Neural cell (in vitro differentiated cells): Measurements from ENCODE around the gene TLE7. TPM values are rescaled to one million over a fixed set of nuclear protein-coding genes. Genes with fewer than 3 reads are reported as not detected.

Experiments
- H2AFZ ChIP-seq: fragments of 200-600, 300-800 bp; sonication (generic), shearing (Covaris generic); 2 replicates; pipeline ENCODE4 v1.6.0; 2014; ENCODE audit warnings: low read depth, mild to moderate bottlenecking, antibody characterized with exemption, low read length, moderate library complexity
- H3F3A ChIP-seq: fragments of 200-600 bp; shearing (Covaris generic); 2 replicates; pipeline ENCODE4 v1.6.1; 2016; ENCODE audit warnings: mild to moderate bottlenecking, moderate library complexity, mixed read lengths, antibody characterized with exemption, low read length; ENCODE audit not compliant: insufficient read depth, poor library complexity, severe bottlenecking
- H3K27ac ChIP-seq: fragments of 200-600, 300-800 bp; sonication (generic), shearing (Covaris generic); 2 replicates; pipeline ENCODE4 v1.5.1; 2014; ENCODE audit warnings: mild to moderate bottlenecking, low read length, moderate library complexity
- H3K27me3 ChIP-seq: fragments of 300-800, 200-600 bp; sonication (generic), shearing (Covaris generic); 2 replicates; pipeline ENCODE4 v1.6.0; 2014; ENCODE audit warnings: mild to moderate bottlenecking, low read depth, low read length, moderate library complexity; ENCODE audit not compliant: insufficient read depth
- H3K36me3 ChIP-seq: fragments of 300-800, 200-600 bp; sonication (generic), shearing (Covaris generic); 2 replicates; pipeline ENCODE4 v1.5.1; 2014; ENCODE audit warnings: mild to moderate bottlenecking, antibody characterized with exemption, low read length, moderate library complexity; ENCODE audit not compliant: insufficient read depth
- H3K4me2 ChIP-seq: fragments of 300-800, 200-600 bp; sonication (generic), shearing (Covaris generic); 2 replicates; pipeline ENCODE4 v1.6.0; 2014; ENCODE audit warnings: mild to moderate bottlenecking, low read length
- H3K4me3 ChIP-seq: fragments of 300-800, 200-600 bp; sonication (generic), shearing (Covaris generic); 2 replicates; pipeline ENCODE4 v1.5.1; 2014; ENCODE audit warnings: mild to moderate bottlenecking, low read length, moderate library complexity
- H3K79me2 ChIP-seq: fragments of 200-600 bp; shearing (Covaris generic); replicated peaks from 2 replicates; pipeline ENCODE4 v1.6.0; 2014; ENCODE audit warnings: mild to moderate bottlenecking, low read length, moderate library complexity; ENCODE audit not compliant: insufficient read depth
- H3K9ac ChIP-seq: fragments of 300-800, 200-600 bp; sonication (generic), shearing (Covaris generic); 2 replicates; pipeline ENCODE4 v1.6.1; 2016; ENCODE audit warnings: mild to moderate bottlenecking, low read length, mixed read lengths
- H3K9me2 ChIP-seq: fragments of 200-600 bp; shearing (Covaris generic); 2 replicates; pipeline ENCODE4 v1.6.1; 2016; ENCODE audit warnings: mild to moderate bottlenecking, low read length, mixed read lengths; ENCODE audit not compliant: insufficient read depth
- H3K9me3 ChIP-seq: fragments of 200-600, 300-800 bp; sonication (generic), shearing (Covaris generic); 2 replicates; pipeline ENCODE4 v1.6.1; 2016; ENCODE audit warnings: mild to moderate bottlenecking, mixed run types, low read length, moderate library complexity, mixed read lengths
- H4K20me1 ChIP-seq: fragments of 200-600 bp; shearing (Covaris generic); 2 replicates; pipeline ENCODE4 v1.6.1; 2016; ENCODE audit warnings: mild to moderate bottlenecking, mixed run types; ENCODE audit not compliant: insufficient read depth
- EP300 ChIP-seq: fragments of 450-650 bp; conservative IDR thresholded peaks from 2 replicates; pipeline ENCODE4 v1.6.1; 2014; ENCODE audit warnings: antibody characterized with exemption, mild to moderate bottlenecking, moderate library complexity; ENCODE audit not compliant: poor library complexity, severe bottlenecking
- EZH2 ChIP-seq: fragments of 200-600, 300-800 bp; shearing (Covaris generic), sonication (generic); IDR thresholded peaks from 2 replicates; pipeline ENCODE4 v1.6.1; 2014; ENCODE audit warnings: antibody characterized with exemption, low read length, borderline replicate concordance, mild to moderate bottlenecking; ENCODE audit not compliant: insufficient read depth, poor library complexity, severe bottlenecking
- MXI1 ChIP-seq: fragments of 450-650 bp; conservative IDR thresholded peaks from 2 replicates; pipeline ENCODE4 v1.6.1; 2014; ENCODE audit warnings: antibody characterized with exemption, mild to moderate bottlenecking; ENCODE audit not compliant: poor library complexity, severe bottlenecking
- POLR2AphosphoS5 ChIP-seq: IDR thresholded peaks from 2 replicates; pipeline ENCODE4 v1.6.1; 2012
- RAD21 ChIP-seq: fragments of 450-650 bp; conservative IDR thresholded peaks from 2 replicates; pipeline ENCODE4 v1.6.1; 2014; ENCODE audit warnings: antibody characterized with exemption, mild to moderate bottlenecking, moderate library complexity
- SMC3 ChIP-seq: fragments of 450-650 bp; conservative IDR thresholded peaks from 2 replicates; pipeline ENCODE4 v1.6.1; 2014; ENCODE audit warnings: antibody characterized with exemption, mild to moderate bottlenecking, moderate library complexity; ENCODE audit not compliant: poor library complexity
- TAF1 ChIP-seq: IDR thresholded peaks from 2 replicates; pipeline ENCODE4 v1.6.1; 2012; ENCODE audit warnings: low read depth
- polyA plus RNA-seq: library from polyadenylated mRNA; depleted of rRNA; stranded (reverse); fragments of >200 nt; gene quantifications from 2 replicates; pipeline ENCODE4 v1.2.3, GENCODE V29; 2014
- TF ChIP-seq, protein P1 (sequence below): IDR thresholded peaks from 2 replicates; pipeline ENCODE4 v1.6.1; 2012; ENCODE audit warnings: borderline replicate concordance
- TF ChIP-seq, protein P2 (sequence below): fragments of 450-650 bp; IDR thresholded peaks from 2 replicates; pipeline ENCODE4 v1.5.1; 2014; ENCODE audit warnings: antibody characterized with exemption, mild to moderate bottlenecking, moderate library complexity; ENCODE audit not compliant: poor library complexity, severe bottlenecking

TLE7 gene
- polyA plus RNA-seq, 1 donor from 2014 or later: not detected

DNA sequence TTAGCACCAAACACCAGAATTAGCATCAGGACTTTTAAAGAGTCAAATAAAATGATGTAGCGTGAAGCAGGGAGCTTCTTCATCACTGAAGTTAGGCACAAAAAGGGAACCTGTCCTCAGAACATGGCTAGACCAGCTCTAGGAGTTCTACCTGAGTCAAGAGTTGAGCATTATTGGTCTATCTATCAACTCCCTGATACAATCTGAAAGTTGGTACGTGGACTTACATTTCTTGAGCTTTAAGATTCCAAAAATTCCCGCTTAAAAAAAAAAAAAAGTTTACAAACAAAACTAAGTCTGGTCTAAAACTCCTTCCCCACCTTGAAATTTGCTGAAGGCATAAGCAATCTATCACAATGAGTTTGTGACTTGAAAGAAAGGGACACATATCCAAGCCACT lies 12.3 kb downstream of the TLE7 start (continued):
- no peak for TF ChIP-seq RAD21

DNA sequence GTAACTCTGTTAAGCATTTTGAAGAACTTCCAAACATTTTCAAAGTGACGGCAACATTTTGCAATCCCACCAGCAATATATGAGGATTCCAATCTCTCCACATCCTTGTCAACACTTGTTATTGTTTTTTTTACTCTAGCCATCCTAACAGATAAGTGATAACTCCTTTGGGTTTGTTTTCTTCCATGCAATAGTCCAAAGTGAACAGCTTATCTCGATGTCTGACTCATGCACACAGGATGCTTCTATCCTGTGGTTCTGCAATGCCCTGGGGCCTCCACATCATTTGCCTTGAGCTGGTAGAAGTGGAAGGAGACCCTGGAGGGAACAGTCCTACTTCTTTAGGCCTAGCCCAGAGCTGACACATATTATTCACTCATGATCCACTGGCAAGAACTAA lies 13.0 kb downstream of the TLE7 start:
- Histone ChIP-seq H3K36me3 (no peaks in the 10 kb centered on the region), H4K20me1 (no peaks in the 10 kb centered on the region), H2AFZ (no peak overlapping the region), H3K9me3 (no peaks in the 10 kb centered on the region), H3K79me2 (no peaks in the 10 kb centered on the region), H3K27me3 (peaks cover 25% of the 10 kb centered on the region), H3K9me2 (no peaks in the 10 kb centered on the region), H3F3A (no peaks in the 10 kb centered on the region), H3K4me2 (no peak overlapping the region), H3K4me3 (no peak overlapping the region), H3K27ac (no peak overlapping the region), H3K9ac (no peak overlapping the region)
- no peak for TF ChIP-seq MXI1
- no peak for TF ChIP-seq EP300
- no peak for TF ChIP-seq SMC3
- TF ChIP-seq, protein P1, sequence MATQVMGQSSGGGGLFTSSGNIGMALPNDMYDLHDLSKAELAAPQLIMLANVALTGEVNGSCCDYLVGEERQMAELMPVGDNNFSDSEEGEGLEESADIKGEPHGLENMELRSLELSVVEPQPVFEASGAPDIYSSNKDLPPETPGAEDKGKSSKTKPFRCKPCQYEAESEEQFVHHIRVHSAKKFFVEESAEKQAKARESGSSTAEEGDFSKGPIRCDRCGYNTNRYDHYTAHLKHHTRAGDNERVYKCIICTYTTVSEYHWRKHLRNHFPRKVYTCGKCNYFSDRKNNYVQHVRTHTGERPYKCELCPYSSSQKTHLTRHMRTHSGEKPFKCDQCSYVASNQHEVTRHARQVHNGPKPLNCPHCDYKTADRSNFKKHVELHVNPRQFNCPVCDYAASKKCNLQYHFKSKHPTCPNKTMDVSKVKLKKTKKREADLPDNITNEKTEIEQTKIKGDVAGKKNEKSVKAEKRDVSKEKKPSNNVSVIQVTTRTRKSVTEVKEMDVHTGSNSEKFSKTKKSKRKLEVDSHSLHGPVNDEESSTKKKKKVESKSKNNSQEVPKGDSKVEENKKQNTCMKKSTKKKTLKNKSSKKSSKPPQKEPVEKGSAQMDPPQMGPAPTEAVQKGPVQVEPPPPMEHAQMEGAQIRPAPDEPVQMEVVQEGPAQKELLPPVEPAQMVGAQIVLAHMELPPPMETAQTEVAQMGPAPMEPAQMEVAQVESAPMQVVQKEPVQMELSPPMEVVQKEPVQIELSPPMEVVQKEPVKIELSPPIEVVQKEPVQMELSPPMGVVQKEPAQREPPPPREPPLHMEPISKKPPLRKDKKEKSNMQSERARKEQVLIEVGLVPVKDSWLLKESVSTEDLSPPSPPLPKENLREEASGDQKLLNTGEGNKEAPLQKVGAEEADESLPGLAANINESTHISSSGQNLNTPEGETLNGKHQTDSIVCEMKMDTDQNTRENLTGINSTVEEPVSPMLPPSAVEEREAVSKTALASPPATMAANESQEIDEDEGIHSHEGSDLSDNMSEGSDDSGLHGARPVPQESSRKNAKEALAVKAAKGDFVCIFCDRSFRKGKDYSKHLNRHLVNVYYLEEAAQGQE: no peak
- TF ChIP-seq TAF1: no peak
- TF ChIP-seq POLR2AphosphoS5: no peak
- TF ChIP-seq, protein P2, sequence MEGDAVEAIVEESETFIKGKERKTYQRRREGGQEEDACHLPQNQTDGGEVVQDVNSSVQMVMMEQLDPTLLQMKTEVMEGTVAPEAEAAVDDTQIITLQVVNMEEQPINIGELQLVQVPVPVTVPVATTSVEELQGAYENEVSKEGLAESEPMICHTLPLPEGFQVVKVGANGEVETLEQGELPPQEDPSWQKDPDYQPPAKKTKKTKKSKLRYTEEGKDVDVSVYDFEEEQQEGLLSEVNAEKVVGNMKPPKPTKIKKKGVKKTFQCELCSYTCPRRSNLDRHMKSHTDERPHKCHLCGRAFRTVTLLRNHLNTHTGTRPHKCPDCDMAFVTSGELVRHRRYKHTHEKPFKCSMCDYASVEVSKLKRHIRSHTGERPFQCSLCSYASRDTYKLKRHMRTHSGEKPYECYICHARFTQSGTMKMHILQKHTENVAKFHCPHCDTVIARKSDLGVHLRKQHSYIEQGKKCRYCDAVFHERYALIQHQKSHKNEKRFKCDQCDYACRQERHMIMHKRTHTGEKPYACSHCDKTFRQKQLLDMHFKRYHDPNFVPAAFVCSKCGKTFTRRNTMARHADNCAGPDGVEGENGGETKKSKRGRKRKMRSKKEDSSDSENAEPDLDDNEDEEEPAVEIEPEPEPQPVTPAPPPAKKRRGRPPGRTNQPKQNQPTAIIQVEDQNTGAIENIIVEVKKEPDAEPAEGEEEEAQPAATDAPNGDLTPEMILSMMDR: no peak
- no peak for TF ChIP-seq EZH2
- no peak for TF ChIP-seq RAD21

DNA sequence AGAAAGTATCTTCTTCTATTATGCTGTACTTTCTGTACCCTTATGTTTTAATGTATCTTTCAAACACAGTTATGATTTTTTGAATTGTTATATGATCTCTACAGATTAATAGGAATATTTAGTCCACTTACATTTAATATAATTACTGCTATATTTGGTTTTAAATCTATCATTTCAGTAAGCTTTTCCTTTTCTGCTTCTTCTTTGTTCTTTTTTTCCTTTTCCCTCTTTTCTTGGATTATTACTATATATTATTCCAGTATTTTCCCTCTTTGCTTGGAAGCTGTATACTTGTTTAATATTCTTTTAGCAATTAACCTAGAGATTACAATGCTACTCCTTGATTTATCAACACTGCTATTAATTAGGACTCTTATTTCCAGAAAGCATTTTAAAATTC lies 13.5 kb downstream of the TLE7 start:
- H3K27me3 ChIP-seq: peaks cover 25% of the 10 kb centered on the region

More for the DNA sequence above, 13.5 kb downstream of the TLE7 start:
- Histone ChIP-seq H3K9me2 (no peaks in the 10 kb centered on the region), H3K9ac (no peak overlapping the region), H3K4me3 (no peak overlapping the region), H3K79me2 (no peaks in the 10 kb centered on the region), H3K36me3 (no peaks in the 10 kb centered on the region), H2AFZ (no peak overlapping the region), H3F3A (no peaks in the 10 kb centered on the region), H3K9me3 (no peaks in the 10 kb centered on the region), H3K4me2 (peak overlapping the region; percentile 7), H4K20me1 (no peaks in the 10 kb centered on the region), H3K27ac (no peak overlapping the region)
- TF ChIP-seq, protein P1: no peak
- TF ChIP-seq POLR2AphosphoS5: no peak
- no peak for TF ChIP-seq MXI1
- TF ChIP-seq EZH2: no peak
- no peak for TF ChIP-seq RAD21
- TF ChIP-seq SMC3: no peak
- TF ChIP-seq EP300: no peak
